K562 (cell line): ENCODE measurements around the gene CDKN2C. TPM values are rescaled to one million over a fixed set of nuclear protein-coding genes. Genes with fewer than 3 reads are reported as not detected.
A peak's percentile ranks its signal among the peaks of the same experiment; 100 is the strongest.

Experiments
- BHLHE40 ChIP-seq: IDR thresholded peaks from 2 replicates; pipeline ENCODE4 v1.6.1; 2011; ENCODE audit warnings: low read length, improper control_type of control experiment
- CBFA2T3 ChIP-seq: fragments of 450-650 bp; IDR thresholded peaks from 2 replicates; pipeline ENCODE4 v1.6.1; 2017
- DIDO1 ChIP-seq: fragments of 450-650 bp; IDR thresholded peaks from 2 replicates; pipeline ENCODE4 v1.6.1; 2016; ENCODE audit warnings: low read depth, missing biosample characterization, missing genetic modification characterization
- ELF2 ChIP-seq: fragments of 250-450 bp; sonication (Bioruptor Pico); IDR thresholded peaks from 2 replicates; pipeline ENCODE4 v1.5.0; 2021; ENCODE audit warnings: mild to moderate bottlenecking
- GATAD2A ChIP-seq: fragments of 450-650 bp; IDR thresholded peaks from 2 replicates; pipeline ENCODE4 v1.6.1; 2017
- HNRNPH1 ChIP-seq: fragments of 200-400 bp; formaldehyde crosslinking; optimal IDR thresholded peaks from 2 replicates; pipeline ENCODE3; 2017; ENCODE audit warnings: low read depth, mild to moderate bottlenecking, low read length, moderate library complexity
- HNRNPL ChIP-seq: fragments of 200-400 bp; formaldehyde crosslinking; IDR thresholded peaks from 2 replicates; pipeline ENCODE4 v1.6.1; 2017; ENCODE audit warnings: low read depth, mild to moderate bottlenecking, low read length
- KLF13 ChIP-seq: fragments of 450-650 bp; IDR thresholded peaks from 2 replicates; pipeline ENCODE4 v1.6.1; 2016; ENCODE audit warnings: missing genetic modification characterization, low read depth, mild to moderate bottlenecking, missing compliant biosample characterization, moderate library complexity, borderline replicate concordance
- NCOR1 ChIP-seq: fragments of 450-650 bp; IDR thresholded peaks from 2 replicates; pipeline ENCODE4 v1.6.1; 2016; ENCODE audit warnings: mild to moderate bottlenecking, moderate library complexity
- NELFE ChIP-seq: IDR thresholded peaks from 2 replicates; pipeline ENCODE4 v1.6.1; 2011; ENCODE audit warnings: mild to moderate bottlenecking; ENCODE audit not compliant: insufficient read depth, insufficient read length
- RBM39 ChIP-seq: fragments of 200-400 bp; formaldehyde crosslinking; optimal IDR thresholded peaks from 2 replicates; pipeline ENCODE3; 2018; ENCODE audit warnings: low read depth, low read length
- SP2 ChIP-seq: IDR thresholded peaks from 2 replicates; pipeline ENCODE4 v1.6.1; 2011; ENCODE audit warnings: mild to moderate bottlenecking, low read depth, low read length, moderate library complexity; ENCODE audit not compliant: poor library complexity, severe bottlenecking; ENCODE audit errors: extremely low read depth
- ZFX ChIP-seq: sonication (generic); formaldehyde crosslinking; IDR thresholded peaks from 2 replicates; pipeline ENCODE4 v1.8.0; 2022; ENCODE audit warnings: mild to moderate bottlenecking, missing genetic modification reagents, moderate library complexity
- ZNF561 ChIP-seq: fragments of 450-650 bp; formaldehyde crosslinking; conservative IDR thresholded peaks from 2 replicates; pipeline ENCODE4 v1.4.0; 2020; ENCODE audit warnings: mild to moderate bottlenecking, moderate library complexity
- ZNF696 ChIP-seq: fragments of 250-450 bp; sonication (Bioruptor Pico); conservative IDR thresholded peaks from 2 replicates; pipeline ENCODE4 v1.4.0; 2020; ENCODE audit warnings: mild to moderate bottlenecking, moderate library complexity
- ZNF77 ChIP-seq: fragments of 250-450 bp; sonication (Bioruptor Pico); IDR thresholded peaks from 2 replicates; pipeline ENCODE4 v1.5.0; 2020
- polyA plus RNA-seq, 8 experiments: library from polyadenylated mRNA; depleted of rRNA in 4 of 8; stranded (reverse) in 5 of 8; unstranded in 3 of 8; fragments of >200 nt; fragmentation: Nextera tagmentation in 2 of 8; fragmentation: Illumina TruSeq in 1 of 8; extraction: Ambion mirVana in 2 of 8; extraction: Trizol in 1 of 8; gene quantifications; 2 replicates each; pipeline versions ENCODE4 v1.2.1 to v1.2.3, GENCODE V29; 2011 to 2014; ENCODE audit warnings: inconsistent platforms in 1 of 8, missing spikeins in 1 of 8
- total RNA-seq, 7 experiments: library from RNA; depleted of rRNA in 6 of 7; stranded (reverse); fragments of >200 nt in 6 of 7; fragmentation: Illumina TruSeq in 2 of 7; extraction: Trizol in 2 of 7; gene quantifications; 2 replicates each; pipeline versions ENCODE4 v1.2.1 to v1.2.3, GENCODE V29; 2011 to 2021; ENCODE audit warnings: low replicate concordance in 1 of 7
- TF ChIP-seq, protein P1 (sequence below), 2 experiments: IDR thresholded peaks in 1 of 2; conservative IDR thresholded peaks in 1 of 2; 2 replicates each; pipeline ENCODE4 v1.6.1; 2016; ENCODE audit warnings: low read depth in 2 of 2, mild to moderate bottlenecking in 1 of 2, missing compliant biosample characterization in 1 of 2, missing genetic modification characterization in 1 of 2, moderate library complexity in 1 of 2
- TF ChIP-seq, protein P2 (sequence below): fragments of 150-350 bp; conservative IDR thresholded peaks from 2 replicates; pipeline ENCODE4 v1.6.1; 2014; ENCODE audit warnings: low read length
- TF ChIP-seq, protein P3 (sequence below): fragments of 450-650 bp; IDR thresholded peaks from 2 replicates; pipeline ENCODE4 v1.6.1; 2017; ENCODE audit warnings: mild to moderate bottlenecking, moderate library complexity
- TF ChIP-seq, protein P4 (sequence below): sonication (generic); formaldehyde crosslinking; IDR thresholded peaks from 2 replicates; pipeline ENCODE4 v1.8.0; 2022; ENCODE audit warnings: mild to moderate bottlenecking, missing genetic modification reagents, borderline replicate concordance

CDKN2C gene
- total and polyA plus RNA-seq, 9 of the 15 experiments (the other 6 are each of a cell fraction or from before 2014, with no cell fraction given) = 11.9 to 74.3 (median 45.9) TPM

DNA sequence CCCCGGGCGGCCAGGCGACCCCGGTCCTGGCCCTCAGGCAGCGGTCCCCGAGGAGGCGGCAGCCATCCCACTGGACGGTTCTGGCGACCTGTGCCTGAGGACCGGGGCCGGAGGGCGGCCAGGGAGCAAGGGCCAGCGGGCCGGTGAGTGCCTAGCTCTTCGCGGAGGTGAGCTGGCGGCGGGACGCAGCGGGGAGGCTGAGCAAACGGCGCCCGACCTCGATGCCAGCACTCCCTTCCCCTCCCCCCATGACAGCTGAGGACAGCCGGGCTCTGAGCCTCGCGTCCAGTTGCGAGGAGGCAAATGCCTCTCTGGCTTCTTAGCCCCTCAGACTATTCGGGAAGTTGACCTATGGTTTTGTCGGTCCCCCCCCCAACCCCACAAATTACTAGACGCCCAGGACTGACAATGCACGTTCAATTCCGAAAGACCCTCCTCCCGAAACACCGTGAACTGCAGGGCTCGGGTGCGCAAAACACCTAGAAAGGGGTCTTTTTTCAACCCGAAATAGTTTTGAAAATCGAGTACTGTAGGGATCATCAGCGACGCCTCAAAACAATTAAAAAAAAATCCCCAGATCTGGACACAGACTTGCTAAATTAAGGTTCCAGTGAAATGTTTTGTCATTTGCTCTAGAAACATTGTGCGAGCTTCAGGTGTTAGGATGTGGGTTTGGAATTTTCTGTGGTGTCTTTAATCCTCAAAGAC lies 8.3 kb downstream of the CDKN2C start (continued):
- TF ChIP-seq ZFX (CRISPR knock-in tag) (peak; percentile 62; the same call in 1 of the 2 replicates), RBM39 (no peak), NELFE (no peak), NCOR1 (no peak), ELF2 (CRISPR knock-in tag) (no peak), CBFA2T3 (no peak), SP2 (no peak), HNRNPL (peak; percentile 79), HNRNPH1 (no peak), GATAD2A (no peak), KLF13 (tag) (peak; percentile 47; the same call in 1 of the 2 replicates), ZNF696 (CRISPR knock-in tag) (no peak), ZNF77 (no peak), DIDO1 (tag) (no peak), ZNF561 (CRISPR knock-in tag) (no peak), BHLHE40 (peak; percentile 30; the same call in 1 of the 2 replicates)
- TF ChIP-seq, protein P1, sequence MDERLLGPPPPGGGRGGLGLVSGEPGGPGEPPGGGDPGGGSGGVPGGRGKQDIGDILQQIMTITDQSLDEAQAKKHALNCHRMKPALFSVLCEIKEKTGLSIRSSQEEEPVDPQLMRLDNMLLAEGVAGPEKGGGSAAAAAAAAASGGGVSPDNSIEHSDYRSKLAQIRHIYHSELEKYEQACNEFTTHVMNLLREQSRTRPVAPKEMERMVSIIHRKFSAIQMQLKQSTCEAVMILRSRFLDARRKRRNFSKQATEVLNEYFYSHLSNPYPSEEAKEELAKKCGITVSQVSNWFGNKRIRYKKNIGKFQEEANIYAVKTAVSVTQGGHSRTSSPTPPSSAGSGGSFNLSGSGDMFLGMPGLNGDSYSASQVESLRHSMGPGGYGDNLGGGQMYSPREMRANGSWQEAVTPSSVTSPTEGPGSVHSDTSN (CRISPR knock-in tag; IDR thresholded peaks at IDR 0.05; ENCODE audit: low read depth) = no peak
- TF ChIP-seq, protein P1 (tag; conservative IDR thresholded peaks at IDR 0.05; ENCODE audit: low read depth) = no peak; the same call in 1 of the 2 replicates
- TF ChIP-seq, protein P2, sequence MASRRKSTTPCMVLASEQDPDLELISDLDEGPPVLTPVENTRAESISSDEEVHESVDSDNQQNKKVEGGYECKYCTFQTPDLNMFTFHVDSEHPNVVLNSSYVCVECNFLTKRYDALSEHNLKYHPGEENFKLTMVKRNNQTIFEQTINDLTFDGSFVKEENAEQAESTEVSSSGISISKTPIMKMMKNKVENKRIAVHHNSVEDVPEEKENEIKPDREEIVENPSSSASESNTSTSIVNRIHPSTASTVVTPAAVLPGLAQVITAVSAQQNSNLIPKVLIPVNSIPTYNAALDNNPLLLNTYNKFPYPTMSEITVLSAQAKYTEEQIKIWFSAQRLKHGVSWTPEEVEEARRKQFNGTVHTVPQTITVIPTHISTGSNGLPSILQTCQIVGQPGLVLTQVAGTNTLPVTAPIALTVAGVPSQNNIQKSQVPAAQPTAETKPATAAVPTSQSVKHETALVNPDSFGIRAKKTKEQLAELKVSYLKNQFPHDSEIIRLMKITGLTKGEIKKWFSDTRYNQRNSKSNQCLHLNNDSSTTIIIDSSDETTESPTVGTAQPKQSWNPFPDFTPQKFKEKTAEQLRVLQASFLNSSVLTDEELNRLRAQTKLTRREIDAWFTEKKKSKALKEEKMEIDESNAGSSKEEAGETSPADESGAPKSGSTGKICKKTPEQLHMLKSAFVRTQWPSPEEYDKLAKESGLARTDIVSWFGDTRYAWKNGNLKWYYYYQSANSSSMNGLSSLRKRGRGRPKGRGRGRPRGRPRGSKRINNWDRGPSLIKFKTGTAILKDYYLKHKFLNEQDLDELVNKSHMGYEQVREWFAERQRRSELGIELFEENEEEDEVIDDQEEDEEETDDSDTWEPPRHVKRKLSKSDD = no peak
- TF ChIP-seq, protein P3, sequence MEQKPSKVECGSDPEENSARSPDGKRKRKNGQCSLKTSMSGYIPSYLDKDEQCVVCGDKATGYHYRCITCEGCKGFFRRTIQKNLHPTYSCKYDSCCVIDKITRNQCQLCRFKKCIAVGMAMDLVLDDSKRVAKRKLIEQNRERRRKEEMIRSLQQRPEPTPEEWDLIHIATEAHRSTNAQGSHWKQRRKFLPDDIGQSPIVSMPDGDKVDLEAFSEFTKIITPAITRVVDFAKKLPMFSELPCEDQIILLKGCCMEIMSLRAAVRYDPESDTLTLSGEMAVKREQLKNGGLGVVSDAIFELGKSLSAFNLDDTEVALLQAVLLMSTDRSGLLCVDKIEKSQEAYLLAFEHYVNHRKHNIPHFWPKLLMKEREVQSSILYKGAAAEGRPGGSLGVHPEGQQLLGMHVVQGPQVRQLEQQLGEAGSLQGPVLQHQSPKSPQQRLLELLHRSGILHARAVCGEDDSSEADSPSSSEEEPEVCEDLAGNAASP = no peak
- TF ChIP-seq, protein P4, sequence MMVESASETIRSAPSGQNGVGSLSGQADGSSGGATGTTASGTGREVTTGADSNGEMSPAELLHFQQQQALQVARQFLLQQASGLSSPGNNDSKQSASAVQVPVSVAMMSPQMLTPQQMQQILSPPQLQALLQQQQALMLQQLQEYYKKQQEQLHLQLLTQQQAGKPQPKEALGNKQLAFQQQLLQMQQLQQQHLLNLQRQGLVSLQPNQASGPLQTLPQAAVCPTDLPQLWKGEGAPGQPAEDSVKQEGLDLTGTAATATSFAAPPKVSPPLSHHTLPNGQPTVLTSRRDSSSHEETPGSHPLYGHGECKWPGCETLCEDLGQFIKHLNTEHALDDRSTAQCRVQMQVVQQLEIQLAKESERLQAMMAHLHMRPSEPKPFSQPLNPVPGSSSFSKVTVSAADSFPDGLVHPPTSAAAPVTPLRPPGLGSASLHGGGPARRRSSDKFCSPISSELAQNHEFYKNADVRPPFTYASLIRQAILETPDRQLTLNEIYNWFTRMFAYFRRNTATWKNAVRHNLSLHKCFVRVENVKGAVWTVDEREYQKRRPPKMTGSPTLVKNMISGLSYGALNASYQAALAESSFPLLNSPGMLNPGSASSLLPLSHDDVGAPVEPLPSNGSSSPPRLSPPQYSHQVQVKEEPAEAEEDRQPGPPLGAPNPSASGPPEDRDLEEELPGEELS (CRISPR knock-in tag) = no peak
